Measurements from ENCODE around the gene DRC3. TPM values are rescaled to one million over a fixed set of nuclear protein-coding genes. Genes with fewer than 3 reads are reported as not detected.

DRC3 gene
- total and polyA plus RNA-seq, 4 donors: 0.61 to 1.5 (median 1.1) TPM

GRCh38 chr17:17950806-17951205 is 21.9 kb upstream of the DRC3 start:
- Histone ChIP-seq H3K4me3 (ENCODE audit: low read depth in 1 of 3, low read length in 3 of 3) (no peak overlapping the region), H3K36me3 (ENCODE audit: control insufficient read depth in 4 of 4, insufficient read depth in 3 of 4, low read depth in 1 of 4, low read length in 3 of 4) (no peaks in the 10 kb centered on the region), H3K9me3 (ENCODE audit: control insufficient read depth in 4 of 4, low read length in 3 of 4) (no peaks in the 10 kb centered on the region), H3K4me1 (ENCODE audit: control insufficient read depth in 4 of 4, insufficient read depth in 4 of 4, low read length in 3 of 4) (peaks cover 0 to 3% (median 0%) of the 10 kb centered on the region in 4 donors), H3K9ac (ENCODE audit: low read depth in 1 of 2, low read length in 2 of 2) (no peak overlapping the region), H3K27me3 (ENCODE audit: control insufficient read depth in 4 of 4, insufficient read depth in 4 of 4, low read length in 3 of 4) (no peaks in the 10 kb centered on the region), H3K27ac (ENCODE audit: low read depth in 1 of 2, low read length in 2 of 2) (no peak overlapping the region)
- 98% methylated on average over 1 of the region's 1 CpG for WGBS
- TF ChIP-seq ATF3 (IDR thresholded peaks at IDR 0.05): no peak
- no peak for TF ChIP-seq YY1 (IDR thresholded peaks at IDR 0.05)
- no peak for TF ChIP-seq RAD21 (IDR thresholded peaks at IDR 0.05)
- TF ChIP-seq JUND (IDR thresholded peaks at IDR 0.05): no peak
- no peak for TF ChIP-seq RXRA (IDR thresholded peaks at IDR 0.05)
- TF ChIP-seq NR2F2 (IDR thresholded peaks at IDR 0.05): no peak
- TF ChIP-seq ZBTB33 (IDR thresholded peaks at IDR 0.05): no peak
- TF ChIP-seq EGR1 (IDR thresholded peaks at IDR 0.05; ENCODE audit: low read depth in 2 of 2): no peak
- no peak for TF ChIP-seq TAF1 (conservative IDR thresholded peaks at IDR 0.05)
- TF ChIP-seq CTCF (IDR thresholded peaks at IDR 0.05; ENCODE audit: low read depth, low read length, missing input control): no peak
- TF ChIP-seq SP1 (IDR thresholded peaks at IDR 0.05): no peak
- TF ChIP-seq FOXA2 (IDR thresholded peaks at IDR 0.05): no peak
- TF ChIP-seq HNF4A (conservative IDR thresholded peaks at IDR 0.05): no peak
- DNase-seq (ENCODE audit: low spot score): no peak

GRCh38 chr17:17951524-17951923 is 21.1 kb upstream of the DRC3 start:
- H3K4me1 ChIP-seq (ENCODE audit: control insufficient read depth in 4 of 4, insufficient read depth in 4 of 4, low read length in 3 of 4): peaks cover 0 to 3% (median 0%) of the 10 kb centered on the region in 4 donors
- no peaks in the 10 kb centered on the region for H3K36me3 ChIP-seq (ENCODE audit: control insufficient read depth in 4 of 4, insufficient read depth in 3 of 4, low read depth in 1 of 4, low read length in 3 of 4)
- no peak overlapping the region for H3K4me3 ChIP-seq (ENCODE audit: low read depth in 1 of 3, low read length in 3 of 3)
- H3K9me3 ChIP-seq (ENCODE audit: control insufficient read depth in 4 of 4, low read length in 3 of 4): no peaks in the 10 kb centered on the region
- no peak overlapping the region for H3K27ac ChIP-seq (ENCODE audit: low read depth in 1 of 2, low read length in 2 of 2)
- TF ChIP-seq GABPA (IDR thresholded peaks at IDR 0.05 in 1 of 2, conservative IDR thresholded peaks at IDR 0.05 in 1 of 2) (no peak), CTCF (IDR thresholded peaks at IDR 0.05; ENCODE audit: low read depth, low read length, missing input control) (no peak), SP1 (IDR thresholded peaks at IDR 0.05) (no peak), FOXA2 (IDR thresholded peaks at IDR 0.05) (no peak), HNF4G (IDR thresholded peaks at IDR 0.05) (no peak)
- WGBS: 95% methylated on average over 5 of the region's 5 CpGs
- no peak for DNase-seq (ENCODE audit: low spot score)
- H3K27me3 ChIP-seq (ENCODE audit: control insufficient read depth in 4 of 4, insufficient read depth in 4 of 4, low read length in 3 of 4): no peaks in the 10 kb centered on the region
- H3K9ac ChIP-seq (ENCODE audit: low read depth in 1 of 2, low read length in 2 of 2): no peak overlapping the region
